H1 (cell line): ENCODE measurements around the gene SOX6. TPM values are rescaled to one million over a fixed set of nuclear protein-coding genes. Genes with fewer than 3 reads are reported as not detected.

ENCODE experiments used
- CTCF ChIA-PET: fragments of 300-600 bp; sonication (Branson Sonifier 250); formaldehyde crosslinking; loops from one replicate; lab custom pipeline; 2021; ENCODE audit not compliant: partially characterized antibody; lab: Charles Lee
- POLR2A ChIA-PET: fragments of 300-600 bp; sonication (Branson Sonifier 250); formaldehyde crosslinking; loops from one replicate; lab custom pipeline; 2021; ENCODE audit warnings: inconsistent platforms; ENCODE audit not compliant: partially characterized antibody; lab: Charles Lee
- DNase-seq, 2 experiments: peaks; one replicate each; pipeline versions ENCODE4 v3.0.0 to v3.0.0-alpha.2; 2010 to 2022; ENCODE audit warnings: low spot score in 2 of 2, low read depth in 1 of 2, mixed read lengths in 1 of 2
- FAIRE-seq: peaks from 2 replicates; lab custom pipeline; 2011; peaks lifted over from hg19 to GRCh38; lab: Jason Lieb, UNC
- H2AFZ ChIP-seq: 2 replicates; pipeline ENCODE4 v1.8.1; 2012; ENCODE audit warnings: low read length, inconsistent platforms
- H2AK5ac ChIP-seq: 2 replicates; pipeline ENCODE4 v1.6.1; 2013; ENCODE audit warnings: low read depth, low read length
- H2BK120ac ChIP-seq: replicated peaks from 2 replicates; pipeline ENCODE3; 2013; ENCODE audit warnings: low read depth, low read length, inconsistent platforms
- H2BK12ac ChIP-seq: 2 replicates; pipeline ENCODE4 v1.6.1; 2013; ENCODE audit warnings: low read depth, low read length
- H2BK15ac ChIP-seq: 2 replicates; pipeline ENCODE4 v1.6.1; 2013; ENCODE audit warnings: low read length
- H2BK20ac ChIP-seq: 2 replicates; pipeline ENCODE4 v1.6.1; 2013; ENCODE audit warnings: low read length
- H2BK5ac ChIP-seq: 2 replicates; pipeline ENCODE4 v1.6.1; 2013; ENCODE audit warnings: low read depth, low read length
- H3K14ac ChIP-seq: 2 replicates; pipeline ENCODE4 v1.6.1; 2013; ENCODE audit warnings: inconsistent platforms; ENCODE audit not compliant: insufficient read length
- H3K18ac ChIP-seq: 2 replicates; pipeline ENCODE4 v1.6.1; 2013; ENCODE audit warnings: low read length; ENCODE audit errors: extremely low read depth
- H3K23ac ChIP-seq: 2 replicates; pipeline ENCODE4 v1.6.1; 2013; ENCODE audit warnings: inconsistent platforms; ENCODE audit not compliant: insufficient read length
- H3K23me2 ChIP-seq: 2 replicates; pipeline ENCODE4 v1.6.1; 2013; ENCODE audit warnings: low read depth, low read length
- H3K27ac ChIP-seq: 2 replicates; pipeline ENCODE4 v1.6.1; 2011; ENCODE audit warnings: low read depth, low read length, inconsistent platforms
- H3K27me3 ChIP-seq, 4 experiments: replicated peaks in 1 of 4; 1 replicate in 1 of 4; 2 replicates in 3 of 4; pipeline versions ENCODE4 v1.6.1 to v1.8.1; 2011 to 2013; ENCODE audit warnings: low read length in 3 of 4, mild to moderate bottlenecking in 3 of 4, inconsistent platforms in 2 of 4, mixed read lengths in 2 of 4, moderate library complexity in 1 of 4; ENCODE audit not compliant: control insufficient read depth in 3 of 4, insufficient read depth in 3 of 4; ENCODE audit errors: extremely low read depth in 1 of 4
- H3K36me3 ChIP-seq, 4 experiments: 2 replicates each; pipeline versions ENCODE4 v1.6.1 to v1.8.1; 2011 to 2013; ENCODE audit warnings: mild to moderate bottlenecking in 4 of 4, low read length in 3 of 4, moderate library complexity in 2 of 4, control low read depth in 1 of 4, inconsistent platforms in 1 of 4; ENCODE audit not compliant: insufficient read depth in 4 of 4, control insufficient read depth in 2 of 4
- H3K4ac ChIP-seq: replicated peaks from 2 replicates; pipeline ENCODE3; 2013; ENCODE audit warnings: low read length, low read depth, mixed read lengths, inconsistent platforms; ENCODE audit not compliant: insufficient read length
- H3K4me1 ChIP-seq, 4 experiments: replicated peaks in 1 of 4; 1 replicate in 1 of 4; 2 replicates in 3 of 4; pipeline versions ENCODE4 v1.6.1 to v1.8.1; 2011 to 2013; ENCODE audit warnings: low read length in 3 of 4, inconsistent platforms in 2 of 4, mixed read lengths in 1 of 4; ENCODE audit not compliant: insufficient read depth in 4 of 4, control insufficient read depth in 3 of 4
- H3K4me2 ChIP-seq, 2 experiments: 2 replicates each; pipeline versions ENCODE4 v1.6.1 to v1.8.1; 2011 to 2013; ENCODE audit warnings: low read depth in 2 of 2, low read length in 2 of 2, control low read depth in 1 of 2, inconsistent platforms in 1 of 2, mild to moderate bottlenecking in 1 of 2; ENCODE audit not compliant: insufficient read depth in 1 of 2
- H3K4me3 ChIP-seq, 4 experiments: fragments of 200-600, 300-600 bp in 1 of 4; sonication (generic), shearing (Covaris generic), sonication (Bioruptor Twin) in 1 of 4; 2 replicates each; pipeline versions ENCODE4 v1.5.1 to v1.8.1; 2011 to 2016; ENCODE audit warnings: low read length in 4 of 4, low read depth in 3 of 4, control low read depth in 2 of 4, inconsistent platforms in 2 of 4, mild to moderate bottlenecking in 2 of 4, mixed read lengths in 1 of 4, moderate library complexity in 1 of 4; ENCODE audit not compliant: insufficient read depth in 2 of 4; ENCODE audit errors: extremely low read depth in 1 of 4
- H3K56ac ChIP-seq: replicated peaks from 2 replicates; pipeline ENCODE3; 2013; ENCODE audit warnings: low read depth, mild to moderate bottlenecking, mixed read lengths, low read length, inconsistent platforms; ENCODE audit not compliant: insufficient read length
- H3K79me1 ChIP-seq: 2 replicates; pipeline ENCODE4 v1.6.1; 2013; ENCODE audit warnings: low read depth, low read length, control low read depth
- H3K79me2 ChIP-seq, 2 experiments: 2 replicates each; pipeline versions ENCODE4 v1.6.1 to v1.8.1; 2012 to 2013; ENCODE audit warnings: low read length in 2 of 2, mild to moderate bottlenecking in 2 of 2, inconsistent platforms in 1 of 2; ENCODE audit not compliant: insufficient read depth in 2 of 2, control insufficient read depth in 1 of 2
- H3K9ac ChIP-seq, 4 experiments: replicated peaks in 1 of 4; 1 replicate in 1 of 4; 2 replicates in 3 of 4; pipeline versions ENCODE4 v1.6.1 to v1.8.1; 2011 to 2013; ENCODE audit warnings: low read depth in 3 of 4, low read length in 3 of 4, control low read depth in 2 of 4, mild to moderate bottlenecking in 2 of 4, moderate library complexity in 2 of 4, inconsistent platforms in 1 of 4; ENCODE audit errors: extremely low read depth in 1 of 4
- H3K9me3 ChIP-seq, 2 experiments: 2 replicates each; pipeline versions ENCODE4 v1.6.1 to v1.8.1; 2012 to 2013; ENCODE audit warnings: mild to moderate bottlenecking in 2 of 2, moderate library complexity in 2 of 2, control low read depth in 1 of 2, inconsistent platforms in 1 of 2, low read depth in 1 of 2, low read length in 1 of 2, mixed read lengths in 1 of 2; ENCODE audit not compliant: insufficient read depth in 2 of 2
- H4K20me1 ChIP-seq, 2 experiments: replicated peaks in 1 of 2; 2 replicates each; pipeline versions ENCODE3 to v1.8.1; 2011 to 2013; ENCODE audit warnings: inconsistent platforms in 2 of 2, low read length in 2 of 2, mild to moderate bottlenecking in 1 of 2; ENCODE audit not compliant: insufficient read depth in 2 of 2, control insufficient read depth in 1 of 2
- H4K5ac ChIP-seq: 2 replicates; pipeline ENCODE4 v1.6.1; 2013; ENCODE audit warnings: low read length, low read depth, mixed read lengths, inconsistent platforms; ENCODE audit not compliant: insufficient read length
- H4K8ac ChIP-seq: 2 replicates; pipeline ENCODE4 v1.8.0; 2013; ENCODE audit warnings: mild to moderate bottlenecking, moderate library complexity, low read length, inconsistent platforms; ENCODE audit not compliant: insufficient read depth; ENCODE audit errors: extremely low read depth
- H4K91ac ChIP-seq: replicated peaks from 2 replicates; pipeline ENCODE3; 2013; ENCODE audit warnings: low read length, mixed read lengths, inconsistent platforms; ENCODE audit not compliant: insufficient read length
- ASH2L ChIP-seq: fragments of 200-600, 300-600 bp; sonication (generic); IDR thresholded peaks from one replicate; pipeline ENCODE4 v1.7.1; 2017; ENCODE audit warnings: low read length
- CHD1 ChIP-seq: IDR thresholded peaks from 2 replicates; pipeline ENCODE4 v1.6.1; 2012; ENCODE audit warnings: low read depth, low read length, improper control_type of control experiment
- EGR1 ChIP-seq: IDR thresholded peaks from 2 replicates; pipeline ENCODE4 v1.6.1; 2011; ENCODE audit warnings: low read depth, low read length, borderline replicate concordance
- EP300 ChIP-seq, 2 experiments: IDR thresholded peaks; 1 replicate in 1 of 2; 2 replicates in 1 of 2; pipeline ENCODE4 v1.6.1; 2011 to 2012; ENCODE audit warnings: low read depth in 2 of 2, low read length in 2 of 2, mild to moderate bottlenecking in 2 of 2, borderline replicate concordance in 1 of 2, inconsistent platforms in 1 of 2, moderate library complexity in 1 of 2
- FOSL1 ChIP-seq: IDR thresholded peaks from 2 replicates; pipeline ENCODE4 v1.6.1; 2011; ENCODE audit warnings: mild to moderate bottlenecking, low read depth, low read length, moderate library complexity; ENCODE audit not compliant: insufficient read depth
- HDAC2 ChIP-seq, 2 experiments: fragments of 300-600 bp in 1 of 2; sonication (generic) in 1 of 2; IDR thresholded peaks; 2 replicates each; pipeline ENCODE4 v1.6.1; 2011 to 2012; ENCODE audit warnings: low read depth in 2 of 2, low read length in 2 of 2, mild to moderate bottlenecking in 2 of 2, moderate library complexity in 2 of 2, borderline replicate concordance in 1 of 2, inconsistent platforms in 1 of 2
- JUND ChIP-seq: IDR thresholded peaks from 2 replicates; pipeline ENCODE4 v1.6.1; 2011; ENCODE audit warnings: mild to moderate bottlenecking, improper control_type of control experiment, low read length
- KDM5A ChIP-seq: fragments of 200-600 bp; IDR thresholded peaks from 2 replicates; pipeline ENCODE4 v1.7.1; 2012; ENCODE audit warnings: mild to moderate bottlenecking, low read length, inconsistent platforms, mixed read lengths
- RFX5 ChIP-seq: IDR thresholded peaks from 2 replicates; pipeline ENCODE4 v1.6.1; 2011; ENCODE audit warnings: low read depth, low read length, improper control_type of control experiment, borderline replicate concordance
- SP1 ChIP-seq: IDR thresholded peaks from 2 replicates; pipeline ENCODE4 v1.6.1; 2011; ENCODE audit warnings: low read depth, low read length
- SUZ12 ChIP-seq: fragments of 200-600 bp; sonication (generic); IDR thresholded peaks from 2 replicates; pipeline ENCODE4 v1.6.1; 2012; ENCODE audit warnings: mild to moderate bottlenecking, inconsistent platforms, low read length, moderate library complexity, mixed read lengths
- TAF7 ChIP-seq: optimal IDR thresholded peaks from 2 replicates; pipeline ENCODE3; 2011; ENCODE audit warnings: low read depth, mild to moderate bottlenecking, inconsistent platforms, low read length, moderate library complexity, borderline replicate concordance
- TBP ChIP-seq: IDR thresholded peaks from 2 replicates; pipeline ENCODE4 v1.6.1; 2011; ENCODE audit warnings: low read depth, low read length, improper control_type of control experiment
- WGBS, 2 experiments: shearing (Covaris generic) in 1 of 2; methylation state at CpG; one replicate each; pipeline versions ENCODE4 v1.1.6 to v1.1.7; 2013 to 2015; ENCODE audit warnings: low lambda C conversion rate in 2 of 2, mixed read lengths in 2 of 2, inconsistent platforms in 1 of 2, low coverage in 1 of 2, missing lambda C conversion rate in 1 of 2; ENCODE audit not compliant: insufficient replicate concordance in 2 of 2, insufficient coverage in 1 of 2, insufficient read length in 1 of 2; ENCODE audit errors: extremely low coverage in 1 of 2, missing lambda C conversion rate in 1 of 2; 5-methylcytosine and 5-hydroxymethylcytosine counted together
- polyA plus RNA-seq, 7 experiments: library from polyadenylated mRNA; depleted of rRNA in 3 of 7; stranded (reverse) in 5 of 7; unstranded in 2 of 7; fragments of >200 nt in 5 of 7; fragments of 200-250 nt in 2 of 7; gene quantifications; 1 replicate in 5 of 7; 2 replicates in 1 of 7; 4 replicates in 1 of 7; pipeline versions ENCODE4 v1.2.1 to v1.2.3, GENCODE V29; 2011 to 2013; ENCODE audit warnings: missing spikeins in 2 of 7, mixed read lengths in 2 of 7
- total RNA-seq: library from RNA; stranded (reverse); fragmentation: NEBNext Ultra II Directional; extraction: Animal tissue kit (Norgen Biotek cat#: 25700); gene quantifications from 2 replicates; pipeline ENCODE4 v1.2.1, GENCODE V29; 2021

Gene SOX6
- total and polyA plus RNA-seq, 2 of the 8 experiments (the other 6 are each of a cell fraction or from before 2014, with no cell fraction given) = 0.09 TPM; not detected in 1

- Histone ChIP-seq H3K27me3 (peaks cover 0 to 11% (median 8%) of the 10 kb centered on the region in 4 experiments; a peak in 3 of 7 replicates), H3K36me3 (no peaks in the 10 kb centered on the region), H3K56ac (no peak overlapping the region), H3K4me3 (no peak overlapping the region; a peak in 1 of 8 replicates), H2BK20ac (no peak overlapping the region), H3K4ac (no peak overlapping the region), H3K79me1 (no peaks in the 10 kb centered on the region), H4K8ac (peak overlapping the region; percentile 81), H3K4me2 (peak overlapping the region; percentile 6 to 50; a peak in 2 of 4 replicates), H2BK5ac (no peak overlapping the region), H3K18ac (no peak overlapping the region), H3K4me1 (no peaks in the 10 kb centered on the region; a peak in 1 of 7 replicates), H3K9ac (no peak overlapping the region), H3K14ac (no peak overlapping the region), H2BK15ac (no peak overlapping the region), H4K91ac (no peak overlapping the region), H3K27ac (no peak overlapping the region), H3K23me2 (no peaks in the 10 kb centered on the region), H2AFZ (peak overlapping the region; percentile 22; the same call in 1 of the 2 replicates), H4K20me1 (no peaks in the 10 kb centered on the region), H3K23ac (no peak overlapping the region), H2BK120ac (no peak overlapping the region), H4K5ac (no peak overlapping the region), H3K79me2 (no peaks in the 10 kb centered on the region), H2BK12ac (no peak overlapping the region), H2AK5ac (no peak overlapping the region), H3K9me3 (no peaks in the 10 kb centered on the region)
- no peak for FAIRE-seq
- POLR2A ChIA-PET = no interaction called here
- WGBS, 2 experiments = 39% methylated on average over 23 of the region's 36 CpGs; no CpG with 5 or more reads in 1 of the 2 experiments
- CTCF ChIA-PET = interaction anchor here (0.5 to 3.5 kb wide), 34 partner anchors 9 to 1492 kb away, joined by 3 to 31 read pairs (median 4); no protein-coding TSS in a partner anchor
- peak; percentile 65 to 94 for DNase-seq
- TF ChIP-seq SP1 = no peak
- peak; percentile 26; the same call in 1 of the 2 replicates for TF ChIP-seq EGR1
- peak; percentile 38 for TF ChIP-seq ASH2L
- no peak for TF ChIP-seq TAF7
- peak in 1 of 2 experiments; percentile 48; a peak in 1 of 3 replicates for TF ChIP-seq EP300 (IDR thresholded peaks at IDR 0.05; ENCODE audit: borderline replicate concordance in 1 of 2, low read depth in 2 of 2, low read length in 2 of 2)
- TF ChIP-seq TBP = peak; percentile 61; the same call in 1 of the 2 replicates
- no peak for TF ChIP-seq RFX5
- no peak for TF ChIP-seq CHD1
- TF ChIP-seq HDAC2 (IDR thresholded peaks at IDR 0.05; ENCODE audit: borderline replicate concordance in 1 of 2, low read depth in 2 of 2, low read length in 2 of 2) = no peak
- TF ChIP-seq FOSL1 = no peak
- no peak for TF ChIP-seq KDM5A
- 0 out of 2 replicates have a peak, but pooled peaks have one; percentile 24 for TF ChIP-seq JUND
- TF ChIP-seq SUZ12 = no peak
These were observed 415.1 kb downstream of the SOX6 start for GRCh38 chr11:15941206-15941770.
